HepG2 (cell line): ENCODE measurements around the gene C14orf180. TPM values are rescaled to one million over a fixed set of nuclear protein-coding genes. Genes with fewer than 3 reads are reported as not detected.

Source experiments
- ATAC-seq: fragments of 200-7000 bp; cut with Tn5 transposase; 3 replicates; pipeline ENCODE4 v1.9.1; 2020; ENCODE audit warnings: mild to moderate bottlenecking, moderate library complexity
- BruUV-seq: library from RNA; stranded (reverse); fragments of 400-500 nt; replicated peaks from 2 replicates; lab custom pipeline; 2021; lab: Mats Ljungman, UMichigan
- CTCF ChIA-PET: fragments of 300-600 bp; formaldehyde crosslinking; extraction: SDS; loops from one replicate; lab custom pipeline; 2021; ENCODE audit warnings: low total read pairs, inconsistent platforms, low intra/inter-chr PET ratio; lab: Yijun Ruan, JAX
- POLR2A ChIA-PET: fragments of 350-600 bp; sonication (Branson Sonifier 250); formaldehyde crosslinking; loops from one replicate; lab custom pipeline; 2020; ENCODE audit warnings: antibody characterized with exemption, inconsistent platforms; lab: Yijun Ruan, JAX
- DNase-seq: peaks from one replicate; pipeline ENCODE4 v3.0.0-alpha.2; 2015; ENCODE audit warnings: low spot score
- FAIRE-seq: peaks from 3 replicates; lab custom pipeline; 2011; peaks lifted over from hg19 to GRCh38; lab: Jason Lieb, UNC
- H2AFZ ChIP-seq: one replicate; pipeline ENCODE4 v1.6.1; 2011; ENCODE audit warnings: low read length, inconsistent platforms
- H3K27ac ChIP-seq: fragments of 300-600 bp; 3 replicates; pipeline ENCODE4 v1.8.0; 2011; ENCODE audit warnings: mixed run types, mild to moderate bottlenecking, mixed read lengths, low read length, inconsistent platforms; ENCODE audit not compliant: insufficient read depth; ENCODE audit errors: extremely low read length
- H3K27me3 ChIP-seq, 2 experiments: fragments of 200-600 bp in 1 of 2; 2 replicates in 1 of 2; 3 replicates in 1 of 2; pipeline versions ENCODE4 v1.6.0 to v1.8.0; 2011; ENCODE audit warnings: low read length in 2 of 2, mild to moderate bottlenecking in 2 of 2, moderate library complexity in 2 of 2, inconsistent platforms in 1 of 2; ENCODE audit not compliant: insufficient read depth in 2 of 2, control insufficient read depth in 1 of 2
- H3K36me3 ChIP-seq, 2 experiments: fragments of 200-600 bp in 1 of 2; replicated peaks in 1 of 2; 2 replicates in 1 of 2; 3 replicates in 1 of 2; pipeline versions ENCODE4 v1.5.1 to v1.8.0; 2011; ENCODE audit warnings: low read length in 2 of 2, inconsistent platforms in 1 of 2; ENCODE audit not compliant: insufficient read depth in 2 of 2, control insufficient read depth in 1 of 2
- H3K4me1 ChIP-seq: 2 replicates; pipeline ENCODE4 v1.5.1; 2012; ENCODE audit warnings: low read length, inconsistent platforms; ENCODE audit not compliant: insufficient read depth
- H3K4me2 ChIP-seq: 2 replicates; pipeline ENCODE4 v1.6.0; 2011; ENCODE audit warnings: low read depth, low read length, inconsistent platforms
- H3K4me3 ChIP-seq, 3 experiments: fragments of 200-600 bp in 1 of 3; sonication (generic), shearing (Covaris generic) in 1 of 3; replicated peaks in 1 of 3; 2 replicates each; pipeline ENCODE4 v1.5.1; 2011 to 2016; ENCODE audit warnings: low read length in 3 of 3, inconsistent platforms in 2 of 3, low read depth in 2 of 3, mild to moderate bottlenecking in 2 of 3, control low read depth in 1 of 3, mixed read lengths in 1 of 3; ENCODE audit not compliant: insufficient read depth in 1 of 3
- H3K79me2 ChIP-seq: one replicate; pipeline ENCODE4 v1.6.1; 2011; ENCODE audit warnings: low read length, inconsistent platforms; ENCODE audit not compliant: insufficient read depth
- H3K9ac ChIP-seq: 2 replicates; pipeline ENCODE4 v1.6.0; 2011; ENCODE audit warnings: mild to moderate bottlenecking, low read depth, low read length, inconsistent platforms; ENCODE audit not compliant: insufficient read depth
- H3K9me3 ChIP-seq: 2 replicates; pipeline ENCODE4 v1.5.1; 2012; ENCODE audit warnings: mild to moderate bottlenecking, low read length
- H4K20me1 ChIP-seq: 2 replicates; pipeline ENCODE4 v1.6.0; 2011; ENCODE audit warnings: inconsistent platforms, mild to moderate bottlenecking, low read length, moderate library complexity; ENCODE audit not compliant: insufficient read depth
- CBX5 ChIP-seq: sonication (generic); formaldehyde crosslinking; IDR thresholded peaks from 2 replicates; pipeline ENCODE4 v1.4.0; 2020; ENCODE audit warnings: missing genetic modification reagents, borderline replicate concordance
- EHMT2 ChIP-seq: fragments of 200-600 bp; sonication (generic); IDR thresholded peaks from 2 replicates; pipeline ENCODE4 v1.7.0; 2017; ENCODE audit warnings: antibody characterized with exemption, low read depth, low read length, borderline replicate concordance
- FOSL2 ChIP-seq: sonication (generic); formaldehyde crosslinking; IDR thresholded peaks from 2 replicates; pipeline ENCODE4 v1.4.0; 2020; ENCODE audit warnings: missing genetic modification reagents
- FOXO1 ChIP-seq: sonication (generic); formaldehyde crosslinking; IDR thresholded peaks from 2 replicates; pipeline ENCODE4 v1.4.0; 2020; ENCODE audit warnings: missing genetic modification reagents
- HNRNPLL ChIP-seq: fragments of 200-400 bp; formaldehyde crosslinking; IDR thresholded peaks from 2 replicates; pipeline ENCODE4 v1.6.1; 2017; ENCODE audit warnings: mild to moderate bottlenecking, low read depth, low read length; ENCODE audit not compliant: poor library complexity, severe bottlenecking
- POGZ ChIP-seq: sonication (generic); formaldehyde crosslinking; IDR thresholded peaks from 2 replicates; pipeline ENCODE4 v1.4.0; 2020; ENCODE audit warnings: mild to moderate bottlenecking, missing genetic modification reagents
- SMARCC2 ChIP-seq: fragments of 450-650 bp; IDR thresholded peaks from 2 replicates; pipeline ENCODE4 v1.6.1; 2017; ENCODE audit warnings: antibody characterized with exemption, mild to moderate bottlenecking
- TBX2 ChIP-seq: sonication (generic); formaldehyde crosslinking; IDR thresholded peaks from 2 replicates; pipeline ENCODE4 v1.5.0; 2020; ENCODE audit warnings: missing genetic modification reagents, mild to moderate bottlenecking, borderline replicate concordance
- TRIM24 ChIP-seq: sonication (generic); formaldehyde crosslinking; IDR thresholded peaks from 2 replicates; pipeline ENCODE4 v1.8.0; 2022; ENCODE audit warnings: mild to moderate bottlenecking, missing genetic modification reagents
- ZBTB7A ChIP-seq: sonication (generic); formaldehyde crosslinking; IDR thresholded peaks from 2 replicates; pipeline ENCODE4 v1.8.0; 2022; ENCODE audit warnings: mild to moderate bottlenecking, missing genetic modification reagents
- ZFYVE20 ChIP-seq: sonication (generic); formaldehyde crosslinking; IDR thresholded peaks from 2 replicates; pipeline ENCODE4 v1.8.0; 2023; ENCODE audit warnings: low read depth, mild to moderate bottlenecking, moderate library complexity, missing genetic modification reagents, borderline replicate concordance
- ZNF205 ChIP-seq: IDR thresholded peaks from 2 replicates; pipeline ENCODE4 v1.6.1; 2018; ENCODE audit warnings: missing biosample characterization, missing genetic modification reagents
- ZNF572 ChIP-seq: sonication (generic); formaldehyde crosslinking; IDR thresholded peaks from 2 replicates; pipeline ENCODE4 v1.5.1; 2020; ENCODE audit warnings: mild to moderate bottlenecking, missing genetic modification reagents
- ZNF746 ChIP-seq: sonication (generic); formaldehyde crosslinking; IDR thresholded peaks from 2 replicates; pipeline ENCODE4 v1.8.0; 2022; ENCODE audit warnings: mild to moderate bottlenecking, missing genetic modification reagents
- WGBS: methylation state at CpG from one replicate; pipeline ENCODE4 v1.1.6; 2017; ENCODE audit warnings: low lambda C conversion rate; 5-methylcytosine and 5-hydroxymethylcytosine counted together
- in situ Hi-C: cut with HindIII; loops from 2 replicates; pipeline ENCODE4 v1.10.0; 2017; ENCODE audit warnings: low pct_unique_long_range_greater_than_20kb; ENCODE audit not compliant: extremely low pct_ligation_motif_present
- intact Hi-C: fragments of 100-400 bp; cut with micrococcal nuclease; formaldehyde crosslinking; loops from one replicate; pipeline ENCODE4 v1.10.0; 2022; ENCODE audit not compliant: unreplicated experiment
- polyA plus RNA-seq, 8 experiments: library from polyadenylated mRNA; depleted of rRNA in 3 of 8; stranded (reverse) in 7 of 8; unstranded in 1 of 8; fragments of >200 nt; fragmentation: Illumina TruSeq in 4 of 8; extraction: Trizol in 4 of 8; gene quantifications; 2 replicates each; pipeline versions ENCODE4 v1.2.1 to v1.2.3, GENCODE V29; 2011 to 2016; ENCODE audit warnings: low read depth in 4 of 8, missing spikeins in 1 of 8, mixed read lengths in 1 of 8; ENCODE audit not compliant: insufficient read depth in 1 of 8
- total RNA-seq, 5 experiments: library from RNA; depleted of rRNA; stranded (reverse); fragments of >200 nt; fragmentation: Illumina TruSeq; extraction: Trizol; gene quantifications; 2 replicates each; pipeline ENCODE4 v1.2.3, GENCODE V29; 2016; ENCODE audit warnings: low read depth in 1 of 5
- TF ChIP-seq, protein P1 (sequence below): sonication (generic); formaldehyde crosslinking; IDR thresholded peaks from 2 replicates; pipeline ENCODE4 v1.4.0; 2020; ENCODE audit warnings: missing genetic modification reagents
- TF ChIP-seq, protein P2 (sequence below): IDR thresholded peaks from 2 replicates; pipeline ENCODE4 v1.6.1; 2016; ENCODE audit warnings: missing genetic modification reagents, missing compliant biosample characterization
- TF ChIP-seq, protein P3 (sequence below): sonication (generic); formaldehyde crosslinking; IDR thresholded peaks from 2 replicates; pipeline ENCODE4 v1.5.1; 2020; ENCODE audit warnings: missing genetic modification reagents, mild to moderate bottlenecking, borderline replicate concordance
- TF ChIP-seq, protein P4 (sequence below): sonication (generic); formaldehyde crosslinking; IDR thresholded peaks from 2 replicates; pipeline ENCODE4 v1.5.0; 2020; ENCODE audit warnings: mild to moderate bottlenecking, low read depth, missing genetic modification reagents, borderline replicate concordance

The C14orf180 gene
- total and polyA plus RNA-seq, 2 of the 13 experiments (the other 11 are each of a cell fraction or from before 2014, with no cell fraction given) = not detected

DNA sequence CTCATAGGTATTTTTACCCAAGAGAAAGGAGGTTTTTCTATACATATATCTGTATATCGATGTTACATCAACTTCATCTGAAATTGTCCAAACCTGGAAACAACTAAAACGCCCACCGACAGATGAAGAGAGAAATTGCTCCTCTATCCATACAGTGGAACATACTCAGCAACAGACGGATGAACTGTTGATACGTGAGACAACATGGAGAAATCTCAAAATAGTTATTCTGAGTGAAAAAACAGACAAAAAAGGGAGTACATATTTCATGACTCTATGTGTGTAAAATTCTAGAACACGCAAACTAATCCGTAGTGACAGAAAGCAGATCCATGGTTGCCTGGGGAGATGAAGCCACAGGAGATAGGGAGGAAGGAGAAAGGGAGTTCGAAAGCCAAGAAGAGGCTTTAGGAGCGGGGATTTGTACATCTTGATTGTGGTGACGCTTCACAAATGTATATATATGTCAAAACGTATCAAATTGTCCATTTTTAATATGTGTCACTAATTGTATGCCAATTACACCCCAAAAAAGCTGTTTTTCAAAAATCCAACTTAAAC lies 37.6 kb upstream of the C14orf180 start (continued):
- TF ChIP-seq, protein P1, sequence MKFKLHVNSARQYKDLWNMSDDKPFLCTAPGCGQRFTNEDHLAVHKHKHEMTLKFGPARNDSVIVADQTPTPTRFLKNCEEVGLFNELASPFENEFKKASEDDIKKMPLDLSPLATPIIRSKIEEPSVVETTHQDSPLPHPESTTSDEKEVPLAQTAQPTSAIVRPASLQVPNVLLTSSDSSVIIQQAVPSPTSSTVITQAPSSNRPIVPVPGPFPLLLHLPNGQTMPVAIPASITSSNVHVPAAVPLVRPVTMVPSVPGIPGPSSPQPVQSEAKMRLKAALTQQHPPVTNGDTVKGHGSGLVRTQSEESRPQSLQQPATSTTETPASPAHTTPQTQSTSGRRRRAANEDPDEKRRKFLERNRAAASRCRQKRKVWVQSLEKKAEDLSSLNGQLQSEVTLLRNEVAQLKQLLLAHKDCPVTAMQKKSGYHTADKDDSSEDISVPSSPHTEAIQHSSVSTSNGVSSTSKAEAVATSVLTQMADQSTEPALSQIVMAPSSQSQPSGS (CRISPR knock-in tag) = no peak
- TF ChIP-seq FOXO1 (CRISPR knock-in tag) = no peak
- TF ChIP-seq CBX5 (CRISPR knock-in tag) = no peak
- TF ChIP-seq SMARCC2 = no peak
- TF ChIP-seq TRIM24 (CRISPR knock-in tag) = no peak

DNA sequence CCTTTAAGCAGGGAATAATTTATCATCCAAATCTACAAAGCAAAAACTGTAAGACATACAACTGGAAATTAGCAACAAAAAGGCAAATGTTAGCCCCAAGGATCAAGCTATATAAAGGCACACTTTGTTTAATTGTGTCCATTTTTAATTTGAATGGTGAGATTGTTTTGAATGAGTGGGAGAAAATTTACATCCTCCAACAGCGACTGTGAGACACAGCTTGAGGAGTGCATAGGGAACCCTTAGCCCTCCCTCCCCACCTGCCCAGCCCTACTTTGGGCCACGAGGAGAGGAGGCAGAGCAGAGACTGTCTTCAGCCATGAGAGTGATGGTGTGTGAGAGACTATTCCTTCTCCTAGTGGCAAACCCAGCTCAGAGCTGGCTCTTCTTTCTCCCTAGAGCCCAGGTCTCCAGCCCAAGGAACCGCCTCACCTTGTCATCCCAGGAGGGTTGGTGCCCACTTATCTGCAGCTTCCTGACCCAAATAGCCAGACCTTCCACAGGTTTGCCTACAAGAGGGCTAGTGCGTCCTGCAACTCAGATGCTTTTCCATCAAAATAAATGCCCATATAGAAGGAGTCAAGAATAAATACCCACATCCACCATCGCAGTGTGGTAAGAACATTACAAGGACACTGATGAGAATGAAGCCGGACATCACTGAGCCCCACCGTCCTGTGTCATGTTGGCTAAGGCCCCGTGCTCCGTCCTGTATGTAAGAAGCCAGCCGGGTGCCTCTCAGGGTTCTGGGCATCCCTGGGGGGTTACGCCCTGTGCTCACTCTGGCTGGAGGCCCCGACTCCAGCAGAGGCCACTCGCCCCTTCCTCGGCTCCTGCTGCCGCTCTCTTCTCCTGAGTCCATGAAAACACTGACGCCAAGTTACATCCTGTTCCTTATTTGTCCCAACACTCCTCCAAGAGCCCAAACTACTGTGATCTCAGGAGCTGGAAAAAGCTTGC lies 36.4 kb upstream of the C14orf180 start:
- no peak overlapping the region for H3K27ac ChIP-seq
- H3K9ac ChIP-seq = no peak overlapping the region
- H3K9me3 ChIP-seq = no peaks in the 10 kb centered on the region
- H2AFZ ChIP-seq = no peak overlapping the region
- peaks cover 15 to 43% of the 10 kb centered on the region in 2 experiments for H3K27me3 ChIP-seq
- no peaks in the 10 kb centered on the region for H3K4me1 ChIP-seq
- ATAC-seq (no peak), FAIRE-seq (no peak), DNase-seq (no peak)
- CTCF ChIA-PET = no interaction called here
- no peaks in the 10 kb centered on the region for H4K20me1 ChIP-seq
- WGBS = 3% methylated on average over 15 of the region's 16 CpGs
- no peak overlapping the region for H3K4me3 ChIP-seq
- TF ChIP-seq, protein P2, sequence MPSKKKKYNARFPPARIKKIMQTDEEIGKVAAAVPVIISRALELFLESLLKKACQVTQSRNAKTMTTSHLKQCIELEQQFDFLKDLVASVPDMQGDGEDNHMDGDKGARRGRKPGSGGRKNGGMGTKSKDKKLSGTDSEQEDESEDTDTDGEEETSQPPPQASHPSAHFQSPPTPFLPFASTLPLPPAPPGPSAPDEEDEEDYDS (CRISPR knock-in tag) = no peak
- no peak for TF ChIP-seq ZFYVE20 (CRISPR knock-in tag)
- no peak for TF ChIP-seq ZBTB7A
- no peak for TF ChIP-seq ZNF205 (CRISPR knock-in tag)
- TF ChIP-seq, protein P3, sequence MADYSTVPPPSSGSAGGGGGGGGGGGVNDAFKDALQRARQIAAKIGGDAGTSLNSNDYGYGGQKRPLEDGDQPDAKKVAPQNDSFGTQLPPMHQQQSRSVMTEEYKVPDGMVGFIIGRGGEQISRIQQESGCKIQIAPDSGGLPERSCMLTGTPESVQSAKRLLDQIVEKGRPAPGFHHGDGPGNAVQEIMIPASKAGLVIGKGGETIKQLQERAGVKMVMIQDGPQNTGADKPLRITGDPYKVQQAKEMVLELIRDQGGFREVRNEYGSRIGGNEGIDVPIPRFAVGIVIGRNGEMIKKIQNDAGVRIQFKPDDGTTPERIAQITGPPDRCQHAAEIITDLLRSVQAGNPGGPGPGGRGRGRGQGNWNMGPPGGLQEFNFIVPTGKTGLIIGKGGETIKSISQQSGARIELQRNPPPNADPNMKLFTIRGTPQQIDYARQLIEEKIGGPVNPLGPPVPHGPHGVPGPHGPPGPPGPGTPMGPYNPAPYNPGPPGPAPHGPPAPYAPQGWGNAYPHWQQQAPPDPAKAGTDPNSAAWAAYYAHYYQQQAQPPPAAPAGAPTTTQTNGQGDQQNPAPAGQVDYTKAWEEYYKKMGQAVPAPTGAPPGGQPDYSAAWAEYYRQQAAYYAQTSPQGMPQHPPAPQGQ (CRISPR knock-in tag) = no peak
- TF ChIP-seq HNRNPLL = no peak
- TF ChIP-seq, protein P4, sequence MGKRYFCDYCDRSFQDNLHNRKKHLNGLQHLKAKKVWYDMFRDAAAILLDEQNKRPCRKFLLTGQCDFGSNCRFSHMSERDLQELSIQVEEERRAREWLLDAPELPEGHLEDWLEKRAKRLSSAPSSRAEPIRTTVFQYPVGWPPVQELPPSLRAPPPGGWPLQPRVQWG (CRISPR knock-in tag) = no peak
- TF ChIP-seq POGZ = no peak
- TF ChIP-seq ZNF572 = no peak
- no peak for TF ChIP-seq EHMT2
- TF ChIP-seq ZNF746 (CRISPR knock-in tag) = no peak
- no peak for TF ChIP-seq TBX2 (CRISPR knock-in tag)
- no peak for TF ChIP-seq FOSL2 (CRISPR knock-in tag)
- no TSS peak for BruUV-seq
- H3K4me2 ChIP-seq = no peak overlapping the region
- H3K79me2 ChIP-seq = no peaks in the 10 kb centered on the region
- POLR2A ChIA-PET = no interaction called here
- H3K36me3 ChIP-seq = no peaks in the 10 kb centered on the region
- in situ Hi-C loops (no loop called here), intact Hi-C loops (no loop called here)
